ENCODE data around the gene TXNDC5.

The TXNDC5 gene

DNA sequence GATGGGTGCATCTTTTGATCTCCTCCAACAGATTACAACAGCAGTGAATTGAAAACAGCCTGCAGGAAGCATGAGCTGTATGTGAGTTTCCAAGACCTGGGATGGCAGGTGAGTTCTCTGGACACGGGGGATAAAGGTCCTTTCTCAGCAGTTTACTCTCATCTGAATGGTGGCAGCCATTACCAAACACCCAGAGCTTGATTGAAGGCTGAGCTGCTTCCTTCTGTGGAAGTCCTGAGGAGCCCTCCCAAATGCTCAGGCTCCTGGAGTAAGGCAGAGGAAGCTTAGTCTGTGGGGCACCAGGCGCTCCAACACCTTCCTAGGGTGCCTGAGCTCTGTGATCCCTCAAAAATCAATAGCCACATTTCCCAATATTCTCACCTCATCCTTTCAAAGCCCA lies 31.5 kb downstream of the TXNDC5 start:
- POLR2A ChIA-PET: no interaction called here
- CTCF ChIA-PET: interaction anchor here (0.5 to 1.5 kb wide), 2 partner anchors 156 to 254 kb away, joined by 4 read pairs; no protein-coding TSS in a partner anchor
- no peak for DNase-seq (ENCODE audit: extremely low spot score)
- TF ChIP-seq PKNOX1 (IDR thresholded peaks at IDR 0.05) (no peak), ELF4 (IDR thresholded peaks at IDR 0.05) (no peak), ZNF384 (IDR thresholded peaks at IDR 0.05) (no peak), NFRKB (IDR thresholded peaks at IDR 0.05) (no peak)

- no peak for DNase-seq (ENCODE audit: extremely low spot score)
- no peak for TF ChIP-seq NFRKB (IDR thresholded peaks at IDR 0.05)
- TF ChIP-seq L3MBTL2 (conservative IDR thresholded peaks at IDR 0.05): no peak
- no peak for TF ChIP-seq SP1 (IDR thresholded peaks at IDR 0.05)
- TF ChIP-seq FOXA1 (IDR thresholded peaks at IDR 0.05): no peak
- TF ChIP-seq PKNOX1 (IDR thresholded peaks at IDR 0.05): no peak
- TF ChIP-seq CTBP1 (IDR thresholded peaks at IDR 0.05; ENCODE audit: borderline replicate concordance): no peak
- no peak for TF ChIP-seq TARDBP (IDR thresholded peaks at IDR 0.05)
- no peak for TF ChIP-seq ELF4 (IDR thresholded peaks at IDR 0.05)
- ChIA-PET POLR2A (no interaction called here), CTCF (interaction anchor here (0.5 to 1.5 kb wide), 2 partner anchors 155 to 253 kb away, joined by 4 read pairs; no protein-coding TSS in a partner anchor)
Measured at GRCh38 chr6:7878401-7878964, 32.1 kb downstream of the TXNDC5 start.

DNA sequence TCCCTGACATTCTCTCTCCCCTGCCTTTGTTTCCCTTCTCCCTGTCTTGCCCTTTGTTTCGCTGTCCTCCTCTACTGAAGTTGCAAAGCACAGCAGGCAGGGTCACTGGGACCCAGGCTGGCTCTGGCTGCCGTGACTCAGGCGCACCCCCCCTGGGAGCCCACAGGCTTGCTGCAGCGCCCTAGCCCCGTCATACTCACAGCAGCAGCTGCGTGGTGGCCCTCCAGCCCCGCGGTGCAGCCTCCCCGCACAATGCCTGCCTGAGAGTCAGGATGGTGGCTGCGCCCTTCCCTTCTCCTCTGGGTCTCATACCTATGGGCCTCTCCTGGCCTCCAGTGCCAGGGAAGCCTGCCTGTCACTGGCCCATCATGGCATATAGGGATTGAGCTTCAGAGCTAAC lies 41.7 kb downstream of the TXNDC5 start:
- CTCF ChIA-PET: no interaction called here

GRCh38 chr6:7866526-7866925 lies 44.1 kb downstream of the TXNDC5 start:
- POLR2A ChIA-PET: no interaction called here

More for the DNA sequence above, 41.7 kb downstream of the TXNDC5 start:
- no peak for DNase-seq (ENCODE audit: extremely low spot score)
- POLR2A ChIA-PET: no interaction called here
- TF ChIP-seq LEF1 (IDR thresholded peaks at IDR 0.05; ENCODE audit: borderline replicate concordance) (no peak), BHLHE40 (IDR thresholded peaks at IDR 0.05; ENCODE audit: borderline replicate concordance) (no peak), SUZ12 (IDR thresholded peaks at IDR 0.05) (no peak), TARDBP (IDR thresholded peaks at IDR 0.05) (no peak), ZNF384 (IDR thresholded peaks at IDR 0.05) (no peak), FOXA1 (IDR thresholded peaks at IDR 0.05) (no peak), FOXK2 (IDR thresholded peaks at IDR 0.05) (no peak), SP1 (IDR thresholded peaks at IDR 0.05) (no peak), ARNT (IDR thresholded peaks at IDR 0.05) (no peak), CTBP1 (IDR thresholded peaks at IDR 0.05; ENCODE audit: borderline replicate concordance) (no peak), L3MBTL2 (conservative IDR thresholded peaks at IDR 0.05) (no peak), FOXM1 (IDR thresholded peaks at IDR 0.05; ENCODE audit: borderline replicate concordance) (no peak), HDGF (IDR thresholded peaks at IDR 0.05; ENCODE audit: borderline replicate concordance) (no peak), ELF4 (IDR thresholded peaks at IDR 0.05) (no peak), NFRKB (IDR thresholded peaks at IDR 0.05) (no peak), PKNOX1 (IDR thresholded peaks at IDR 0.05) (no peak)

DNA sequence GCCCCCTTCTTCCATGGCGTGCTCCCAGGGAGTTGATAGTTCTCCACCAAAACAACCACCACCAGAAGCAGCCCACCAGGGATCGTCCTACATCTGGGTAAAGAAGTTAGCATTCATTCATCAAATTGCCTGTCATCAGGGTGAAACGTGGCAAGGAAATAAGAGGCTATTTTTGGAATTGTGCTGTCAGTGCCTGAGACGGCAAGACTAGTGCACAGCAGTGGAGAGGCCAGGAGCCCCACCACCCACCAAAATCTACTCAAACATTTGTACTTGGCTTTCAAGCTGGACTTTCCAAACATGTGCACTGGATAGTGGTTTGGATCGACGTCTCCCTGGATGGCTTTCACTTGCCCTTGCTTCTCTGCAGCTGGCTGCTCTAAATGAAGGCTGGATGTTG lies 44.8 kb downstream of the TXNDC5 start:
- DNase-seq (ENCODE audit: extremely low spot score): no peak
- TF ChIP-seq ZNF384 (IDR thresholded peaks at IDR 0.05): no peak
- TF ChIP-seq LEF1 (IDR thresholded peaks at IDR 0.05; ENCODE audit: borderline replicate concordance): no peak
- no peak for TF ChIP-seq FOXK2 (IDR thresholded peaks at IDR 0.05)
- TF ChIP-seq SP1 (IDR thresholded peaks at IDR 0.05): no peak
- no peak for TF ChIP-seq ELF4 (IDR thresholded peaks at IDR 0.05)
- no peak for TF ChIP-seq TARDBP (IDR thresholded peaks at IDR 0.05)
- no peak for TF ChIP-seq HDGF (IDR thresholded peaks at IDR 0.05; ENCODE audit: borderline replicate concordance)
- no peak for TF ChIP-seq BHLHE40 (IDR thresholded peaks at IDR 0.05; ENCODE audit: borderline replicate concordance)
- no peak for TF ChIP-seq ARNT (IDR thresholded peaks at IDR 0.05)
- TF ChIP-seq PKNOX1 (IDR thresholded peaks at IDR 0.05): no peak
- TF ChIP-seq NFRKB (IDR thresholded peaks at IDR 0.05): no peak
- no peak for TF ChIP-seq SUZ12 (IDR thresholded peaks at IDR 0.05)
- TF ChIP-seq L3MBTL2 (conservative IDR thresholded peaks at IDR 0.05): no peak
- TF ChIP-seq FOXA1 (IDR thresholded peaks at IDR 0.05): no peak
- TF ChIP-seq FOXM1 (IDR thresholded peaks at IDR 0.05; ENCODE audit: borderline replicate concordance): no peak
- no peak for TF ChIP-seq CTBP1 (IDR thresholded peaks at IDR 0.05; ENCODE audit: borderline replicate concordance)
- POLR2A ChIA-PET: no interaction called here
- CTCF ChIA-PET: no interaction called here

More at GRCh38 chr6:7866526-7866925, 44.1 kb downstream of the TXNDC5 start:
- DNase-seq (ENCODE audit: extremely low spot score): no peak
- TF ChIP-seq ELF4 (IDR thresholded peaks at IDR 0.05) (no peak), FOXK2 (IDR thresholded peaks at IDR 0.05) (no peak), HDGF (IDR thresholded peaks at IDR 0.05; ENCODE audit: borderline replicate concordance) (no peak), ARNT (IDR thresholded peaks at IDR 0.05) (no peak)
- CTCF ChIA-PET: no interaction called here

- ChIA-PET POLR2A (no interaction called here), CTCF (no interaction called here)
- no peak for DNase-seq (ENCODE audit: extremely low spot score)
- no peak for TF ChIP-seq TARDBP (IDR thresholded peaks at IDR 0.05)
- TF ChIP-seq FOXK2 (IDR thresholded peaks at IDR 0.05): no peak
- no peak for TF ChIP-seq SUZ12 (IDR thresholded peaks at IDR 0.05)
- TF ChIP-seq FOXM1 (IDR thresholded peaks at IDR 0.05; ENCODE audit: borderline replicate concordance): no peak
- TF ChIP-seq FOXA1 (IDR thresholded peaks at IDR 0.05): no peak
- no peak for TF ChIP-seq PKNOX1 (IDR thresholded peaks at IDR 0.05)
- TF ChIP-seq CTBP1 (IDR thresholded peaks at IDR 0.05; ENCODE audit: borderline replicate concordance): no peak
- TF ChIP-seq BHLHE40 (IDR thresholded peaks at IDR 0.05; ENCODE audit: borderline replicate concordance): no peak
- no peak for TF ChIP-seq ZNF384 (IDR thresholded peaks at IDR 0.05)
- no peak for TF ChIP-seq L3MBTL2 (conservative IDR thresholded peaks at IDR 0.05)
- TF ChIP-seq SP1 (IDR thresholded peaks at IDR 0.05): no peak
- no peak for TF ChIP-seq NFRKB (IDR thresholded peaks at IDR 0.05)
- TF ChIP-seq ARNT (IDR thresholded peaks at IDR 0.05): no peak
- TF ChIP-seq LEF1 (IDR thresholded peaks at IDR 0.05; ENCODE audit: borderline replicate concordance): no peak
Measured at GRCh38 chr6:7859591-7859990, 51.0 kb downstream of the TXNDC5 start.
